HG02610 (cell line): ENCODE data around the gene RGS13.
A peak's percentile ranks its signal among the peaks of the same experiment; 100 is the strongest.

Experiments used
- ATAC-seq: cut with Tn5 transposase; IDR thresholded peaks from one replicate; pipeline ENCODE4 v1.9.1; 2021; ENCODE audit warnings: mild to moderate bottlenecking, moderate library complexity; ENCODE audit not compliant: unreplicated experiment

RGS13 gene

GRCh38 chr1:192635939-192636338, at the start of gene RGS13:
RGS13 (plus strand) TSS chr1:192636147; CDS start chr1:192644335, 8,188 bp downstream.
- no peak for ATAC-seq

GRCh38 chr1:192587386-192588266, 48.3 kb upstream of the RGS13 start:
- no peak for ATAC-seq

DNA sequence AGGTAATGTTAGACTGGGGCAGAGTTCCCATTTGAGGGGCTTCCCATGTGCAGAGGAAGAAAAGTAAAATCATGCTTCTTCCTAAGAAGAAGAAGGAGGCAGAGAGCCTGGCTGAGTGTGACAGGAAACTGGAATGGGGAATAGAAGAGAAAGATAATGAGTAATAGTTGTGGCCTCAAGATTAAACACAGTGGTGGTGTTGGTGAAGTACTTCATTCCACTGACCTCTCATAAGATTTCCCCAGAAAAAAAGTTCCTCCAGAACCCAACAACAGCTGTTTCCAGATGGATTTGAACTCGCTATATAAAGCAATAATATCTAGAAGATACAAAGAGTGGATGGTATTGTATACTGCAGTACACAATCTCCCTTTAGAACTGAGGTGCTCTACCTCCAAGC, 47.4 kb upstream of the RGS13 start:
- ATAC-seq = no peak

- no peak for ATAC-seq
Measured at GRCh38 chr1:192589813-192590212, 46.1 kb upstream of the RGS13 start.

- ATAC-seq = peak; percentile 70
Measured at GRCh38 chr1:192592517-192592916, 43.4 kb upstream of the RGS13 start.

DNA sequence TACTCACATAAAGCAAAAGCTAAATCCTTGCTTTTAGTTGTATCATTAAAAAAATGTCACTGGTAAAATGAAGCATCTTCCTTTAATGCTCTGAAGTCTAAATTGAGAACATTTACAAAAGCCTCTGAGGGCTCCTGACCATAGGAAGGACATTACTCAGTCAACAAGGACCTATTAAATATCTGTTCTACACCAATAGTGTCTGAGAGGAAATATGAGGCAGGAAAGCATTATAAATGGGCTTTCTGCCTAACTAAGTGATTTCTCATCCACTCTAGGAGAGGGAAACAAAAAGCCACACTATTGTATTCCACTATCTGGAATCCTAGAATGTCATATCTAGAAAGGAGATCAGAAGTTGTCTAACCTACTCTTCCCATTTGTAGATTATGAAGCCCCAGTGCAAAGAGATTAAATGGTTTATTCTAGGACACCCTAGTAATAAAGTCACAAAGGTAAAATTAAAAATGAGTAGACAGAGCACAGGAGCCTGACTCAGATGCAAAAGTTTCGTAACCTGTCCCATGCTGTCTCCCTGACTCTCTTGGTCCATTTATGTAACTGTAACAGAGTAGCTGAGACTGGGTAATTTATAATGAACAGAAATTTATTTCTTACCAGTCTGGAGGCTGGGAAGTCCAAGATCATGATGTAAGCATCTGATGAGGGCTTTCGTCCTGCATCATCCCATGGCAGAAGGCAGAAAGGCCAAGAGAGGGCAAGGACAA, 42.8 kb upstream of the RGS13 start:
- no peak for ATAC-seq

DNA sequence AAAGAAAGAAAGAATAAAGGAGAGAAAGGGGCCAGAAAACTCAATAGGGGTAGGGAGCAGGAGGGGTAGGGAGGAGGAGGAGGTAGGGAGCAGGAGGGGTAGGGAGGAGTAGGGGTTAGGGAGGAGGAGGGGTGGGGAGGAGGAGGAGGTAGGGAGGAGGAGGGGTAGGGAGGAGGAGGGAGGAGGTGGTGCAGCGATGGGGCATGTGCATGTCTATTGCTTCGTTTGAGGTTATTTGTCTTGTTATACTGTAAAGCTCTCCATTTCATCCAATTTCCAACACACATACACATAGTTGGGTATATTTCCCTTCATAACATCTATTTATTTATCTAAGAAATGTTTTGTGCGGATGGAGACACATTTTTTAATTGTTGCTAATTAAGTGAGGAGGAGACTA, 40.6 kb upstream of the RGS13 start:
- ATAC-seq = no peak

DNA sequence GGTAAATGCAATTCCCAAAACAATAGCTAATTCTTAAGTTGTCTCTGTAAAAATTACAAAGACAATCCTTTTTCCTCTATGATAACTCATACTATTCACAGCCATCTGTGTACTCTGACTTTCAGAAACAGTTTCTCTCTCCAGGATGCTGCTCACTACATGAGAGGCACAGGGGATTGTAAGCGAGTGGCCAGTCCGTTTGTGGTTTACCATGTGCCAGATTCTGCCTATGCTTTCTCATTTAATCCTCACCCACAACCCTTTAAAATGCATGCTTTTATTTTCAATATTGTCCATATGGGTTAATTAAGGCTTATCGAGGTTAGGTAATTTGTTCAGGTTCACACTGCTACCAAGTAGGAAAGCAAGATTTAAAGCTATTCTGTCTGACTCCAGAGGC, 37.4 kb upstream of the RGS13 start:
- no peak for ATAC-seq

DNA sequence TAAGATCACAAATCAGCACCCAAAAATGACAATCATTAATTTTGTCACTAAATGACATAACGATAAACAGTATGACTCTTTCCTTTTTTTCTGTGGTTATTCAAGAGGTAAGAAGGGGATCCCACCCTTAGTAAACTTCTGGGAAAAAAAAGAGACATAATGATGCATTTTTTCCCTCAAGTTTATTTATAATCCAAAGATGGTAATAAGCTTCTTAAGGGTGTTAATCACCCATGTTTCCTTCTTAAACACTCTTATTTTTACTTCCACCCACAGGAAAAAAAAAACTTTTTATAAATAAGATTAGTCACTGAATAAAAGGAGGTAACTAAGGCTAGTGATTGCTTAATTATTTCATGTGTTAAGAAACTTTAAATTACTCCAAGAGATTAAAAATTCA, 35.7 kb upstream of the RGS13 start:
- no peak for ATAC-seq

DNA sequence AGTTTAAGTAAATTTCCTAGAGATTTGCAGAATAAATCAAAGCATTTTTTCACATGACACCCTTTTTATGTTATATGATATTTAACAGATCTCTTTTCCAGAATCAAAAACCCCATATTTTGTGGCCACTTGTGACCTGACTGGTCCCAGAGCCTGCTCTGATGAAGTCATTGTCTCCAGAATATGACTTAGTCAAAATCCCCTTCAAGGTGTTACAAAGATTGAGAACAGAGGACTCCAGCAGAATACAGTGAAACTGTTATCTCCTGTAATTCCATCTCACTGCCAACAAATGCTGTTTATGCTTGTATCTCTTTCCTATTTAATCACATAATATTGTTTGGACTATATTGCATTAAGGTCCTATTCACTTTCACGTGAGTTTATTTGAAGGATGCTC, 34.8 kb upstream of the RGS13 start:
- ATAC-seq = peak; percentile 76

DNA sequence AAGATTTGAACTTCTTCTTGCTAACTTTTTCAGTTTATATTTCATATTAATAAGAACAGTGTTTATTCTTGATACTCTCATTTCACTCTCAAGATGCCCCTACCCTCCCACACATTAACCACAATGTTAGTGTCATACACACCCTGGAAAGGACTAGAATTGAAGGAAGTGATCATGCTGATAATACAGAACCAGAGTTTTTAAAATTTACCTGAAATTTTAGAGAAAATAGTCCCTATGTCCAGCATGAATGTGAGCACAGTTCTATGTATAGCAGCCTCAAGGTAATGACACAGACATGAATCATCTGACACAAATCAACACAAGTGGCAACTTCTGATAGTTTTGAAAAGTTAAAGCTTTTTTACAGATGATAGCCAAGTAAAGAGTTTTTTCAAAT, 34.4 kb upstream of the RGS13 start:
- peak; percentile 27 for ATAC-seq

DNA sequence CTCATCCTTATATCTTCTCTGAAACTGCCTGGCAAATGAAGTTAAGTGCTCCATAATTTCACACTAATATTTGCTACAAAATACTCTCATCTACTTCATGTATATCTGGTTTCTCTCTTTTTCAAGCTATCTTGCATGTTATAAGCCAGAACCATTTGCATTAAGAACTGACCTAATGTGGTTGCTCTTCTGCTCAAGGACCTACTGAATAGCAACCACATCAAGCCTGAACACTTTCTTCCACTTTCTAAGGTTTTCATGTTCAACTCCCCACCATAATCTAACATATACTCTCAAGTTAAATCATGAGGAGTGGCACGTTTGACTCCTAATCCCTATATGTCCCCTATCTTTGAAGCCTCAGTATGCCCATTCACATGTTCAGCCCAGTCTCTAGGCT, 33.2 kb upstream of the RGS13 start:
- ATAC-seq = no peak

- ATAC-seq = no peak
Measured at GRCh38 chr1:192603218-192603787, 32.6 kb upstream of the RGS13 start.

GRCh38 chr1:192604979-192605620, 30.8 kb upstream of the RGS13 start:
- ATAC-seq = peak; percentile 28

- ATAC-seq = no peak
Measured at GRCh38 chr1:192608671-192609070, 27.3 kb upstream of the RGS13 start.

- peak; percentile 98 for ATAC-seq
Measured at GRCh38 chr1:192609110-192610079, 26.6 kb upstream of the RGS13 start.

DNA sequence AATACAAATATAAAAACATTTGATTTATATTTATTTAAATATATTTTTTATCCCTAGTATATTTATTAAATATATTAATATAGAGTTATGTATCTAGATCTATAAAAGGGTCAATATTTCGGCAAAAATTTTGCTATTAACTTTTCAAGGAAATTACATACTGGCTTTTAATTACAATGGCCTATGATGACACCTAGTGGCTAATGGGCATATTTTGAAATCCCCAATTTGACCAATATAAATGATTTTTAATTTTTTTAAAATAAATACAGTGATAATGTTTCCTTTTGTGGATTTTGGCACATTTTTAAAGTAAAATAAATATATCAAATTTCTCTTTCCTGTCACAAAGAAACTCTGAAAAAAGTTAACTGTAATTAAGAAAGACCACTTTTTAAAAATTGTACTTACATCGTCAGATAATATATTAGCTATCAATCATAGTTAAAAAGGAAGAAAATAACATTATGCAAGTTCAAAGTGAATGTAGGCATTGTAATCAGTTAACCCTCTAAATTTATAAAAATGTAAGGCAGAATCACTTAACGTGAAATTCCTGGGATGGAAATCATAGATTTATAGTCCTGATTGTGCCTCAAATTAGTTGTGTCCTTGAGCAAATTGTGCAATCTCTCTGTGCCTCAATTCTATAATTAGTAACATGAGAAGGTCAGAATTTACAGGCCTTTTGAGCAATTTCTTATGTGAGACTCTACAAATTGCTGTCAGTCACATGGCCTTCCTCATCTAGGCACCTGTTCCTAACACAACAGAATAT, 25.6 kb upstream of the RGS13 start:
- no peak for ATAC-seq

DNA sequence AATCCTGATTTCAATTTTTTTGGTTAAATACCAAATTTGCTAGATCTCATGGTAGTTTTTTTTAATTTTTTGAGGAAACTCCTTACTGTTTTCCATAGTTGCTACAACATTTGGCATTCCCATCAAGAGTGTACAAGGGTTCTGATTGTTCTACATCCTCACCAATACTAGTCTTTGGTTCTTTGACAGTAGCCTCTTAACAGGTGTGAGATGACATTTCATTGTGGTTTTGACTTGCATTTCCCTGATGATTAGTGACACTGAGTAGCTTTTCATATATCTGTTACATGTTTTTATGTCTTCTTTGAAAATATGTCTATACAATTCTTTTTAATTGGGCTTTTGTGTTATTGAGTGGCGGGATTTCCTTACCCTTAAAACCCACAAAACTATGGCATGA, 20.9 kb upstream of the RGS13 start:
- peak; percentile 68 for ATAC-seq

DNA sequence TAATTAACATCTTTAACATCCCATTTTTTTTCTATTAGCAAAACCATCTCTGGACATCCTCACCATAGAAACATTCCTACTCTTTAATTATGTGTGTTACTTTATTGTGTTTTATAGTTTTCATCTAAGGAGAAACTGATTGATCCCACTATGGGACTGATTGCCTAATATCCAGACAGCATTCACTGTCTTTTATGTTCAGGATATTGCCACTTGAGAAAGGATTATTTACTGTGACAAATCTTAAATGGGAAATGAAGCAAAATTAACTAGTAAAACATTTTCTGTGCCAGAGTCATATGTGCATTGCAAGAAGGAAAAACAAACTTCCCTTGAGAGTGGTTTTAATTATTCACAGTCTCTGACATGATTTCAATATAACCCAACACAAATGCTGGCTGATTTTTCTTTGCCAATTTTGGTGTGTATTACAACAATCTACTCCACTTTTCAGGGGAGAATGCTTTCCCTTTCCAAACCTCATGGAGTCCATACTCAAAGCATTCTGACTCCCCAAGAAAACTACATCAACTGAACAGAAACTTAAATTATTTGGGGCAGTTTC, 15.8 kb upstream of the RGS13 start:
- no peak for ATAC-seq
